Activated T-helper 2 cell treated with anti-CD3 and anti-CD28 coated beads, Interferon-gamma antibody, Interleukin-2, Interleukin-4, amounts not matched to agents 10 μg/mL and 5 μg/mL and 100 μg/mL, durations not matched to agents 14 hours and 24 hours and 36 hours (primary cell): Measurements from ENCODE around the gene RHBDD3. TPM values are rescaled to one million over a fixed set of nuclear protein-coding genes. Genes with fewer than 3 reads are reported as not detected.
A peak's percentile ranks its signal among the peaks of the same experiment; 100 is the strongest.

Source experiments
- DNase-seq: peaks from one replicate; pipeline ENCODE4 v3.0.0; 2021; ENCODE audit warnings: low spot score
- H3K27ac Mint-ChIP-seq: one replicate; pipeline ENCODE4 v1.8.0; 2021; ENCODE audit warnings: mixed read lengths
- H3K27me3 Mint-ChIP-seq: one replicate; pipeline ENCODE4 v1.8.0; 2021; ENCODE audit warnings: low read depth, mixed read lengths
- H3K36me3 Mint-ChIP-seq: one replicate; pipeline ENCODE4 v1.8.0; 2021; ENCODE audit warnings: low read depth, mixed read lengths
- H3K4me1 Mint-ChIP-seq: one replicate; pipeline ENCODE4 v1.8.0; 2021; ENCODE audit warnings: low read depth, mixed read lengths
- H3K4me3 Mint-ChIP-seq: one replicate; pipeline ENCODE4 v1.8.0; 2021; ENCODE audit warnings: low read depth, mild to moderate bottlenecking, moderate library complexity, mixed read lengths
- H3K9me3 Mint-ChIP-seq: one replicate; pipeline ENCODE4 v1.8.0; 2021; ENCODE audit warnings: mixed read lengths
- intact Hi-C: fragments of 100-400 bp; cut with micrococcal nuclease; formaldehyde crosslinking; loops from one replicate; pipeline ENCODE4 v1.15.1; 2023
- total RNA-seq: library from RNA; stranded (reverse); gene quantifications from 2 replicates; pipeline ENCODE4 v1.2.3, GENCODE V29; 2022

RHBDD3 gene
- 46.0 and 48.0 TPM in 2 replicates for total RNA-seq

DNA sequence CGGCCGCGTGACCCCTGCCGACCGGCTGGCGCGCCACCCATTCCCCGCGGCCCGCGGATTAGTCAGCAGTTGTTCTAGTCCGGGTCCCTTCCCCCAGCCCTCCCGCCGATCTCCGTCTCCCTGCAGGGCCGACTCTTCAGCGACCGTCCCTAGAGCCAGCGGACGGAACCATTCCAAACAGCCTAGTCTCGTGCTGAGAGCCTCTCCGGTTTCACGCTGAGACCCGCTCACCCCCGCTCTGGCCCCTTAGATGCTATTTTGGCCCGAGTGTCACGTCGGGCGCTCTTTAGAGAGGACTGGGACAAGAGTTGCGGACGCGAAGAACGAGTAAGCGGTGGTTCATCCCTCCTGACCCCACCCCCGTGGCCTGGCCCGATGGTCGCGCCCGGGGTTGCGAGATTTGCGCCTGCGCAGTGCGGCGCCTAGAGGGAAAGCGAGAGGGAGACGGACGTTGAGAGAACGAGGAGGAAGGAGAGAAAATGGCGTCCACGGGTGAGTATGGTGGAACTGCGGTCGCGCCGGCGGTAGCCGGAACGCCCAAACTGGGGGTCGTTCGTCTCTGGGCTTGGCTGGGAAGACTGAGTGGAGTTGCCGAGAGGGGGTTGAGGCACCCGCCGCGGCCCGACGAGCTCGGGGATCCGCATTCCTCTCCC, at the start of gene RHBDD3, which contains the start of gene EWSR1:
Gene RHBDD3, minus strand, starts transcription at position 124 of the 653 bp plus-strand sequence. CDS start 2,355 bp downstream, outside the sequence.
Gene EWSR1, plus strand, starts transcription at position 411 of the 653 bp plus-strand sequence. Its CDS starts 69 bp downstream, at position 480.
- intact Hi-C loops: loop anchor here (5.0 to 10.0 kb wide), 2 partner anchors 471 to 873 kb away; no protein-coding TSS in a partner anchor
- DNase-seq: peak; percentile 96
- no peaks in the 10 kb centered on the region for H3K27me3 Mint-ChIP-seq
- H3K36me3 Mint-ChIP-seq: peaks cover 70% of the 10 kb centered on the region
- H3K27ac Mint-ChIP-seq: peak within 1 kb of the TSS; percentile 94
- H3K4me1 Mint-ChIP-seq: peaks cover 34% of the 10 kb centered on the region
- H3K9me3 Mint-ChIP-seq: no peaks in the 10 kb centered on the region
- peak within 1 kb of the TSS; percentile 86 for H3K4me3 Mint-ChIP-seq

DNA sequence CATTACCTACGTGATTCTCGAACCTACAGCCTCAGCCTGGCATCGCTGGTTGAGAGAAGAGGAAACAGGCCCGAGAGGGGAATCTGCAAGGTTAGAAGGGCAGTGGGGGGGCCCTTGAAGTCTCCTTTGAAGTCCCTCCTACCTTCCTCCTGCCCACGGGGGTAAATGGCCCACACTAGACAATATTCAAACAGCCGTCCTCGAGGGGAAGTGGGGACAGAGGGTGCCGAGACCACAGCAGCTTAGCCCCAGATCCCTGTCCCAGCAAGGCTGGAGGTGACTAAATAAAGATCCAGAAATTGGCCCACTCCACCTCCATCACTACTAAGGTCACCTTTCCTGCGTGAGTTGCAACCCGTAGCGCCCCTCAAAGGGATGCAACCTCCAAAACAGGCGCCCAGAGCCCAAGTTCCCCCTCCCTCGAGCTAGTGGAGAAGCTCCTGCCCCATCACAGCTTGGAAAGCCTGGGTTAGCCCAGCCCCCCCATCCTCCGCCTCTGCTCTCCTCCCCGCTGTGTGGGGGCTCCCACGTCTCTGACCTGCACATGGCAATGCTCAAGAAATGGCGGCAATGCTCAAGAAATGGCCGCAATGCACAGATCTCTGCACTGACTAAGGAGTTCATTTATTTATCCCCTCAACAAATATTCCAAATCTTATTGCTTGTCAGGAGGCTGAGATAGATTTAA, 48.5 kb upstream of the RHBDD3 start:
- no peak overlapping the region for H3K27ac Mint-ChIP-seq
- peaks cover 13% of the 10 kb centered on the region for H3K4me1 Mint-ChIP-seq
- H3K27me3 Mint-ChIP-seq: peaks cover 43% of the 10 kb centered on the region
- DNase-seq: no peak
- intact Hi-C loops: no loop called here
- no peaks in the 10 kb centered on the region for H3K9me3 Mint-ChIP-seq
- H3K36me3 Mint-ChIP-seq: no peaks in the 10 kb centered on the region
- H3K4me3 Mint-ChIP-seq: peak overlapping the region; percentile 31

DNA sequence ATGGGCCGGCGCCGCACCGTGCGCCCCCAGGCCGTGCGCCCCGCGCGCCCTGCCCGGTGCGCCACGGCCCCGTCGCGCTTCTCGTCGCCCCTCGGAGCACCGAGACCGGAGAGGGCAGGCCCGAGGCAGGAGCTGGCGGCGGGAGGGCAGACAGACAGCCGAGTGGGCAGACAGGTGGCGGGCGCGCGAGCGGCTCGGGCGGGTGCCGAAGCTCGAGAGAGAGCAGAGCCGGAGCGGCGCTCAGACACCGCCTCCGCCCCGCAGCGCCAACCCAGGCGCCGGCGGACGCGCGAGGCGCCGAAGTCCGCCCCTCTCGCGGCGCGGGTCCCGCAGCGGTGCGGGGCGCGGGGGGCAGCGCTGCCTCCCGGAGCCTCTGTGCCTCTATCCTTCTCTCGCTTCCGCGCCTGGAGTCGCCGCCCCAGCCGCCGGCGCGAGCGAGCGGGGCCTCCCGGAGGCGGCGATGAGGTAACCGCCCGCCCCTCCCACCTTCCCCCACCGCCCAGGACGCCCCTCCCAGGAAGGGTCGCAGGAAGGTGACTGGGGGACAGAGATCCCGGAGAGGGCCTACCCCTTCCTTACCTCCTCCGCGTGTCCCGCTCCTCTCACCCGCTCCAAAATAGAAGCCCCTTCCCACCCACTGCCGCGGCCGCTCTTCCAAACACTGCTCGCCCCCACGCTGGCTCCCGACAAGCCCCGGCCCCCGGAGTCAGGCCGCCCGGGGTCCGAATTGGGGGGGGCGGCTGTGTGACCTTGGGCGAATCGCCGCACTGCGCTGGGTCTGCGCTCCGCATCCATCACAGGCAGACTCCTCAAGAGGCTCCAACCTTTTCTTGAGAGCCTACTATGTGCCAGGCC, 47.7 kb upstream of the RHBDD3 start, which contains the start of gene RASL10A:
Gene RASL10A, minus strand, starts transcription at position 412 of the 855 bp plus-strand sequence. CDS start 451 bp downstream, outside the sequence.
- DNase-seq: no peak
- Mint-ChIP-seq H3K27ac (no peak within 1 kb of the TSS), H3K4me1 (peaks cover 17% of the 10 kb centered on the region), H3K4me3 (peak within 1 kb of the TSS; percentile 31), H3K36me3 (no peaks in the 10 kb centered on the region), H3K27me3 (peaks cover 43% of the 10 kb centered on the region), H3K9me3 (no peaks in the 10 kb centered on the region)
- intact Hi-C loops: no loop called here

DNA sequence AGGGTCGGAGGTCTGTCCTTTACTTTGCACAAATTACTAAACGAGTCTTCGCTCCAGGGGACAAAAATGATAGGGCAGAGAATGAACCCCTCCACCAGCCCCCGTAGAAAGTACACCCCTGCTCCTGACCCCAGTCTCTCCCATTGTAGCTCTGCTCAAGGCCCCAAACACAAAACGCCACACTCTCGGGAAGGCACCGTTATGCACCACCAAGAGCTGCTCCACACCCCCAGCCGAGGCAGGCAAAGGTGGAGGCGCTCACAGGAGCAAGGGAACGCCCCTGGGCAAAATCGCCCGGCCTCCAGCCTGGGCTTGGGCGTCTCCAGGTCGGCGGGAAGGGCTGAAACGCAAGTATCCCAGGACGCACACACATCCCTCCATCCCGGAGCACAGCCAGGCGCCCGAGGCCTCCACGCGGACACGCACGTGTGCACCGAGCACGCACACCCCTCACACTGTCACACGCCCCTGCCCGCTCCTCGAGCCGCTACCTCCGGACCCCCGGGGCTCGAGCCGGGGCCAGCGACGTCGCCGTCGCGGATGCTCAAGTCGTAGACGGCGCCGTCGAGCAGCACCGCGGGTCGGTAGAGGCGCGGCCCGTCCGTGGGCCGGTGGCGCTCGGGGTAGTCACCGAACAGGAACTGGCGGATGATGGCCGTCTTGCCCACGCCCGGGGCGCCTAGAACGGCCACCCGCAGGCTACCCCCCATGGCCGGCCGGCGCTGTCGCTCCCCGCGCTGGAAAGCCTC, 46.9 kb upstream of the RHBDD3 start:
- Mint-ChIP-seq H3K27ac (no peak overlapping the region), H3K9me3 (no peaks in the 10 kb centered on the region), H3K4me3 (no peak overlapping the region), H3K27me3 (peaks cover 43% of the 10 kb centered on the region), H3K36me3 (no peaks in the 10 kb centered on the region), H3K4me1 (peaks cover 17% of the 10 kb centered on the region)
- DNase-seq: no peak
- intact Hi-C loops: loop anchor here (5.0 kb wide), 1 partner anchor 42 kb away; no protein-coding TSS in a partner anchor

DNA sequence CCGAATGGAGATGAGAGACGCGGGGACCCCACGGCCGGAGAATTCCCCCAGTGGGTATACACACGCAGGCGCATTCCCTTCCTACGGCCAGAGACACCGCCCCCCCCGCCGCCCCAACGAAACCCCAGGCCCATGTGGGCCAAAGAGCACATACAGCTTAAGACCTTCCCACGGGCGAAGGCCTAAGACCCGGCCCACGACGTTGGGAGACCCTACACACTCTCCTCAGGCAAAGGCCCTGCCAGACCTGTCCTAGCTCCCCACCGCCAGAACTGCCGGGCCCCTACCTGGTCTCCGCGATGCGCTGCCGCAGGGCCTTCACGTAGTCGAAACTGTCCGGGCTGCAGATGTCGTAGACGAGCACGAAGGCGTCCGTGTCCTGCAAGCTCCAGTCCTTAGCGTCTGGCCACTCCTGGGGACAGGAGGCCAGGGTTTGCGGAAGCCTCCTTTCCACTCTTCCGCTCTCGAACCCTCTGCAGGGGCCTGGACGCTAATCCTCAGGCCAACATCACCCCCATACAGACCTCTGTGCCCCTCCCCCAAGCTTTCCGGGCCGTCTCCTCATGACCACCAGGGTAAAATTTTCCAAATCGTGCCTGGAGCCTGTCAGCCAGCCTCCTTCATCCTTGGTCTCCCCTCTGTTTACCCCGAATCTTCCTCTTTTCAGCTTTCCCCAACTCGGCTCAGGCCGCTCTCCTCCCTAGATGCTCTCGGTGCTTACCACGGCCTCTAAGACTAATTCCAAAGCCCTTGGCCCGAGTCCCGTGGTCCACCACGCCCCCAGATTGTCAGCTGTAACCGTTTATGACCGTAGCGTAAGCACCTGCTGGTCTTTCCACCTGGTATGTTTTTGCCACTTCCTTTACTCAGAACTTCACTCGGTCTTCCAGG, 46.0 kb upstream of the RHBDD3 start:
- no peak overlapping the region for H3K27ac Mint-ChIP-seq
- no peak for DNase-seq
- peaks cover 19% of the 10 kb centered on the region for H3K4me1 Mint-ChIP-seq
- H3K4me3 Mint-ChIP-seq: no peak overlapping the region
- peaks cover 43% of the 10 kb centered on the region for H3K27me3 Mint-ChIP-seq
- H3K36me3 Mint-ChIP-seq: no peaks in the 10 kb centered on the region
- H3K9me3 Mint-ChIP-seq: no peaks in the 10 kb centered on the region
- intact Hi-C loops: loop anchor here (5.0 kb wide), 1 partner anchor 42 kb away; no protein-coding TSS in a partner anchor

DNA sequence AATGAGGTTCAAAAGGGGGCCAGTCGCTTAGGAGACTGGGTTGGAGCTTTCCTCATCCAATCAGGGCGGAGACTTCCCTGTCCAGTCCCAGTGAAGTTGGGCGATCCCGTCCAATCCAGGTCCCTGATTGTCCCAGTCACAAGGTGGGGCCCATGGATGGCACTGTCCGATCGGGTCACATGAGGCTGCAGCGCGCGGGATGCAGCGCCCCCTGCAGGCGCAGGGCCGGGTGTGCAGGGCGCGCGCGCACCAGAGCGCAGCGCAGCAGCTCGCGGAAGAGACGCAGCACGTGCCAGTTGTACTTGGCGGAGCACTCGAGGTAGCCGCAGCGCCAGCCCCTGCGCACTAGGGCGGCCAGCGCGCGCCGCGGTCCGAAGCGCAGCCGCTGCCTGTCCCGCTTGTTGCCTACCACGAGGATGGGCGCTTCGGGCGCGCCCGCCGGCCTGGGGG, 45.4 kb upstream of the RHBDD3 start:
- peaks cover 21% of the 10 kb centered on the region for H3K4me1 Mint-ChIP-seq
- no peaks in the 10 kb centered on the region for H3K9me3 Mint-ChIP-seq
- H3K27me3 Mint-ChIP-seq: peaks cover 43% of the 10 kb centered on the region
- intact Hi-C loops: loop anchor here (5.0 kb wide), 1 partner anchor 41 kb away; no protein-coding TSS in a partner anchor
- no peak for DNase-seq
- no peak overlapping the region for H3K4me3 Mint-ChIP-seq
- no peaks in the 10 kb centered on the region for H3K36me3 Mint-ChIP-seq
- no peak overlapping the region for H3K27ac Mint-ChIP-seq

DNA sequence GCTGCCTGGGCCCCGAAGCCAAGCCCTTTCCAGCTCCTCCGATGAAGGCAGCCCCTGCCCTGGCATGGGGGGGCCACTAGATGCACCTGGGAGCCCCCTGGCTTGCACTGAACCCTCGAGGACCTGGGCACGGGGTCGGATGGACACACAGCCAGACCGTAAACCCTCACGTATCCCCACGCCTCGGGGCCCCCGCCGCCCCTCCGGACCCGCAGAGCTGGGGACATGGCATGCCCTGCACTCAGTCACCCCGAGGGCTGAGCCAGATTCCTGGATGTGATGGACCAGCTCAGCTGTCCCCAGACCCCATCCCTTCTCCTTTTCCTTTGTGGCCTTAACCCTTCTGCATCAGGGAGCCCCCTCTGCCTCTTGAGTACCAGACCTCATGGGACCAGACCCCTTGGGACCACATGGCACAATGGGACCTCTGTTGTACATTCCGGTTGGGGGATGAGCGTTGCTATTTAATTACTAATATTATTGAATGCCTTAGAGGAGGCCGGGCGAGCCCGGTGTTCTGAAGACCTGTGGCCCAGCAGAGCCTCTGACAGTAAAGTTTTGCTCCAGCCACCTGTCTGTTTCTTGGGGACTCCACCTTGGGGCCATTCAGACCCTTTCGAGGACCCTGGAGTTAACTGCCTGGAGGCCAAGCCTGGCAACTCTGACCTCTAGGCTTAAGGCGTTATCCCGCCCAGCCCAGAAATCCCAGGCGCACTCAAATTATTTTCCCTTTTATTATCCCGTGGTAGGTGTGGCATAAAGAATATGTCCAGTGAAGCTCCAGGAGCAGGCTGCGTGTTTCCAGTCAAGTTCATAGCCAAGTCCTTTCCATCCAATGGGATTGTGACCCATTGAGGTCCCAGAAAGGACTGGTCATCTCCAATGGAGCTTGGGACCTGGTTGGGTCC, 44.7 kb upstream of the RHBDD3 start:
- DNase-seq: no peak
- no peak overlapping the region for H3K27ac Mint-ChIP-seq
- H3K4me3 Mint-ChIP-seq: no peak overlapping the region
- H3K36me3 Mint-ChIP-seq: no peaks in the 10 kb centered on the region
- H3K27me3 Mint-ChIP-seq: peaks cover 41% of the 10 kb centered on the region
- H3K4me1 Mint-ChIP-seq: peaks cover 22% of the 10 kb centered on the region
- no peaks in the 10 kb centered on the region for H3K9me3 Mint-ChIP-seq
- intact Hi-C loops: loop anchor here (5.0 kb wide), 1 partner anchor 40 kb away; no protein-coding TSS in a partner anchor

DNA sequence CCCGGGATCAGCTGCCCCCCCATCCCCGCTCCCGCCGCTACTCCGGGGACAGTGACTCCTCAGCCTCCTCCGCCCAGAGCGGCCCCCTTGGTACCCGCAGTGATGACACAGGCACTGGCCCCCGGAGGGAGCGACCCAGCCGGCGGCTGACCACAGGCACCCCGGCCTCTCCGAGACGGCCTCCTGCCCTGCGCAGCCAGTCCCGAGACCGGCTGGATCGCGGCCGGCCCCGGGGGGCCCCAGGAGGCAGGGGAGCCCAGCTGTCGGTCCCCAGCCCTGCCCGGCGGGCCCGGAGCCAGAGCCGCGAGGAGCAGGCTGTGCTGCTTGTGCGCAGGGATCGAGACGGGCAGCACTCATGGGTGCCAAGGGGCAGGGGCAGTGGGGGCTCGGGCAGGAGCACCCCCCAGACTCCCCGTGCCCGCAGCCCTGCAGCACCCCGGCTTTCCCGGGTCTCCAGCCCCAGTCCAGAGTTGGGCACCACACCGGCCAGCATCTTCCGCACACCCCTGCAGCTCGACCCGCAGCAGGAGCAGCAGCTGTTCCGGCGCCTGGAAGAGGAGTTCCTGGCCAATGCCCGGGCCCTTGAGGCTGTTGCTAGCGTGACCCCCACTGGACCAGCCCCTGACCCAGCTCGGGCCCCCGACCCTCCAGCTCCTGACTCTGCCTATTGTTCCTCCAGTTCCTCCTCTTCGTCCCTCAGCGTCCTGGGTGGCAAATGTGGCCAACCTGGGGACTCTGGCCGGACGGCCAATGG, 43.9 kb upstream of the RHBDD3 start:
- peaks cover 36% of the 10 kb centered on the region for H3K27me3 Mint-ChIP-seq
- H3K4me3 Mint-ChIP-seq: no peak overlapping the region
- intact Hi-C loops: loop anchor here (5.0 kb wide), 1 partner anchor 39 kb away; no protein-coding TSS in a partner anchor
- peaks cover 24% of the 10 kb centered on the region for H3K4me1 Mint-ChIP-seq
- no peak overlapping the region for H3K27ac Mint-ChIP-seq
- no peak for DNase-seq
- H3K9me3 Mint-ChIP-seq: no peaks in the 10 kb centered on the region
- no peaks in the 10 kb centered on the region for H3K36me3 Mint-ChIP-seq

DNA sequence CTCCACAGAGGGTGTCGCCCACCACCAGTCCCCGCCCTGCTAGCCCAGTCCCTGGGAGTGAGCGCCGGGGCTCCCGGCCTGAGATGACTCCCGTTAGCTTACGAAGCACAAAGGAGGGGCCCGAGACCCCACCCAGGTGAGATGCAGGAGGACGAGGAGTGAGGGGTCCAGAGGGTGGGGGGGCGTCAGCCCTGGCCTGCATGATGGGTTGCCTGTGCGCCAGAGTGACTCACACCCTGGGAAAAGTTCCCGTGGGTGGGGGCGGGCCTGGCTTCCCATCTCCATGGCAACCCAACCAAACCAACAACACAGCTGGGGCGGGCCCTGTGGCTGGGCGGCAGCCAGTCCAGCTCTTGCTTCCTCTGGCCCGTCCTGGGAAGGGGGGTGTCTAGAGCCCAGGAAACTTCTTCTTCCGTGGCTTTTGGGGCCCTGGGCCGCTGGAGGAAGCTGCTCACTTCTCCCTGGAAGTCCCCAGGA, 43.1 kb upstream of the RHBDD3 start:
- intact Hi-C loops: loop anchor here (5.0 kb wide), 1 partner anchor 39 kb away; no protein-coding TSS in a partner anchor
- Mint-ChIP-seq H3K4me3 (no peak overlapping the region), H3K36me3 (no peaks in the 10 kb centered on the region), H3K27me3 (peaks cover 30% of the 10 kb centered on the region), H3K27ac (no peak overlapping the region), H3K4me1 (peaks cover 24% of the 10 kb centered on the region), H3K9me3 (no peaks in the 10 kb centered on the region)
- peak; percentile 56 for DNase-seq
